GM23338 (cell line): ENCODE measurements around the gene GRM8.

Experiments used
- CREB1 ChIP-seq: fragments of 250-450 bp; sonication (Bioruptor Pico); IDR thresholded peaks from 2 replicates; pipeline ENCODE4 v1.5.0; 2020; ENCODE audit warnings: low read depth, mild to moderate bottlenecking, moderate library complexity
- ETS1 ChIP-seq: IDR thresholded peaks from 2 replicates; pipeline ENCODE4 v1.6.1; 2016; ENCODE audit warnings: antibody characterized with exemption
- EZH2 ChIP-seq: fragments of 200-600 bp; sonication (generic); IDR thresholded peaks from one replicate; pipeline ENCODE4 v1.8.0; 2017; ENCODE audit warnings: antibody characterized with exemption, mild to moderate bottlenecking, low read depth; ENCODE audit not compliant: unreplicated experiment
- EZH2phosphoT487 ChIP-seq: fragments of 200-600 bp; sonication (generic); IDR thresholded peaks from one replicate; pipeline ENCODE4 v1.8.1; 2018; ENCODE audit warnings: antibody characterized with exemption; ENCODE audit not compliant: unreplicated experiment
- JUNB ChIP-seq: IDR thresholded peaks from one replicate; pipeline ENCODE4 v1.6.1; 2016; ENCODE audit warnings: antibody characterized with exemption; ENCODE audit not compliant: unreplicated experiment
- NANOG ChIP-seq: IDR thresholded peaks from 2 replicates; pipeline ENCODE4 v1.6.1; 2016; ENCODE audit warnings: antibody characterized with exemption, borderline replicate concordance
- POLR2AphosphoS5 ChIP-seq: IDR thresholded peaks from 2 replicates; pipeline ENCODE4 v1.6.1; 2016; ENCODE audit warnings: antibody characterized with exemption, low read depth
- ZNF114 ChIP-seq: fragments of 250-450 bp; sonication (Bioruptor Pico); IDR thresholded peaks from 2 replicates; pipeline ENCODE4 v1.5.0; 2020; ENCODE audit warnings: mild to moderate bottlenecking, moderate library complexity
- ZNF331 ChIP-seq: fragments of 250-450 bp; sonication (Bioruptor Pico); IDR thresholded peaks from 2 replicates; pipeline ENCODE4 v1.5.0; 2020; ENCODE audit warnings: low read depth, mild to moderate bottlenecking, moderate library complexity
- TF ChIP-seq, protein P1 (sequence below), 2 experiments: fragments of 200-600 bp in 1 of 2; sonication (generic) in 1 of 2; conservative IDR thresholded peaks; 2 replicates each; pipeline versions ENCODE4 v1.5.1 to v1.6.1; 2016 to 2017; ENCODE audit warnings: antibody characterized with exemption in 2 of 2, low read depth in 2 of 2, mild to moderate bottlenecking in 2 of 2, moderate library complexity in 1 of 2
- TF ChIP-seq, protein P2 (sequence below): IDR thresholded peaks from one replicate; pipeline ENCODE4 v1.6.1; 2018; ENCODE audit warnings: antibody characterized with exemption; ENCODE audit not compliant: unreplicated experiment
- TF ChIP-seq, protein P3 (sequence below): fragments of 250-450 bp; sonication (Bioruptor Pico); IDR thresholded peaks from 2 replicates; pipeline ENCODE4 v1.5.0; 2020; ENCODE audit warnings: mild to moderate bottlenecking, moderate library complexity

DNA sequence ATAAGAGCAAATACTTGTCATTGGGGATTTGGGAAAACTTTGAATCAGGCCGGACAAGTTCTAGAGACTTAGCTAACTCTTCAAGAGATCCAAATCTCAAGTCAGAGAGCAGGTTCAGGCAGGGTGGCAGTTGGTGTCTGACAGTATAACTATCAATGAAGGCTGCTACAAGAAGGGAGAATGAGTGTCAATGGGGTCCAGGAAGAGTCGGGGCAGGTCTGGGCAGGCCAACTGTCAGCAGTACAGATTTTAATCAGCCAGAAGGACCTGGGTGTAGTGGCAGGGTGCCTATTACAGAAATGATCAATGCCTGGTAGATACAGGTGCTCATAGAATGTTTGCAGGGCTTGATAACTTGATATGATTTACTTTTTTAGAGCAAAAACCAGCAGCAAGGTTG, 751.1 kb downstream of the GRM8 start:
- TF ChIP-seq, protein P1, sequence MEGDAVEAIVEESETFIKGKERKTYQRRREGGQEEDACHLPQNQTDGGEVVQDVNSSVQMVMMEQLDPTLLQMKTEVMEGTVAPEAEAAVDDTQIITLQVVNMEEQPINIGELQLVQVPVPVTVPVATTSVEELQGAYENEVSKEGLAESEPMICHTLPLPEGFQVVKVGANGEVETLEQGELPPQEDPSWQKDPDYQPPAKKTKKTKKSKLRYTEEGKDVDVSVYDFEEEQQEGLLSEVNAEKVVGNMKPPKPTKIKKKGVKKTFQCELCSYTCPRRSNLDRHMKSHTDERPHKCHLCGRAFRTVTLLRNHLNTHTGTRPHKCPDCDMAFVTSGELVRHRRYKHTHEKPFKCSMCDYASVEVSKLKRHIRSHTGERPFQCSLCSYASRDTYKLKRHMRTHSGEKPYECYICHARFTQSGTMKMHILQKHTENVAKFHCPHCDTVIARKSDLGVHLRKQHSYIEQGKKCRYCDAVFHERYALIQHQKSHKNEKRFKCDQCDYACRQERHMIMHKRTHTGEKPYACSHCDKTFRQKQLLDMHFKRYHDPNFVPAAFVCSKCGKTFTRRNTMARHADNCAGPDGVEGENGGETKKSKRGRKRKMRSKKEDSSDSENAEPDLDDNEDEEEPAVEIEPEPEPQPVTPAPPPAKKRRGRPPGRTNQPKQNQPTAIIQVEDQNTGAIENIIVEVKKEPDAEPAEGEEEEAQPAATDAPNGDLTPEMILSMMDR (conservative IDR thresholded peaks at IDR 0.05; ENCODE audit: low read depth in 2 of 2) = no peak
- TF ChIP-seq JUNB (no peak), EZH2 (no peak), EZH2phosphoT487 (no peak), POLR2AphosphoS5 (no peak), ZNF331 (CRISPR knock-in tag) (no peak), ZNF114 (CRISPR knock-in tag) (no peak), CREB1 (CRISPR knock-in tag) (no peak), ETS1 (no peak), NANOG (no peak)
- TF ChIP-seq, protein P2, sequence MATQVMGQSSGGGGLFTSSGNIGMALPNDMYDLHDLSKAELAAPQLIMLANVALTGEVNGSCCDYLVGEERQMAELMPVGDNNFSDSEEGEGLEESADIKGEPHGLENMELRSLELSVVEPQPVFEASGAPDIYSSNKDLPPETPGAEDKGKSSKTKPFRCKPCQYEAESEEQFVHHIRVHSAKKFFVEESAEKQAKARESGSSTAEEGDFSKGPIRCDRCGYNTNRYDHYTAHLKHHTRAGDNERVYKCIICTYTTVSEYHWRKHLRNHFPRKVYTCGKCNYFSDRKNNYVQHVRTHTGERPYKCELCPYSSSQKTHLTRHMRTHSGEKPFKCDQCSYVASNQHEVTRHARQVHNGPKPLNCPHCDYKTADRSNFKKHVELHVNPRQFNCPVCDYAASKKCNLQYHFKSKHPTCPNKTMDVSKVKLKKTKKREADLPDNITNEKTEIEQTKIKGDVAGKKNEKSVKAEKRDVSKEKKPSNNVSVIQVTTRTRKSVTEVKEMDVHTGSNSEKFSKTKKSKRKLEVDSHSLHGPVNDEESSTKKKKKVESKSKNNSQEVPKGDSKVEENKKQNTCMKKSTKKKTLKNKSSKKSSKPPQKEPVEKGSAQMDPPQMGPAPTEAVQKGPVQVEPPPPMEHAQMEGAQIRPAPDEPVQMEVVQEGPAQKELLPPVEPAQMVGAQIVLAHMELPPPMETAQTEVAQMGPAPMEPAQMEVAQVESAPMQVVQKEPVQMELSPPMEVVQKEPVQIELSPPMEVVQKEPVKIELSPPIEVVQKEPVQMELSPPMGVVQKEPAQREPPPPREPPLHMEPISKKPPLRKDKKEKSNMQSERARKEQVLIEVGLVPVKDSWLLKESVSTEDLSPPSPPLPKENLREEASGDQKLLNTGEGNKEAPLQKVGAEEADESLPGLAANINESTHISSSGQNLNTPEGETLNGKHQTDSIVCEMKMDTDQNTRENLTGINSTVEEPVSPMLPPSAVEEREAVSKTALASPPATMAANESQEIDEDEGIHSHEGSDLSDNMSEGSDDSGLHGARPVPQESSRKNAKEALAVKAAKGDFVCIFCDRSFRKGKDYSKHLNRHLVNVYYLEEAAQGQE = no peak
- TF ChIP-seq, protein P3, sequence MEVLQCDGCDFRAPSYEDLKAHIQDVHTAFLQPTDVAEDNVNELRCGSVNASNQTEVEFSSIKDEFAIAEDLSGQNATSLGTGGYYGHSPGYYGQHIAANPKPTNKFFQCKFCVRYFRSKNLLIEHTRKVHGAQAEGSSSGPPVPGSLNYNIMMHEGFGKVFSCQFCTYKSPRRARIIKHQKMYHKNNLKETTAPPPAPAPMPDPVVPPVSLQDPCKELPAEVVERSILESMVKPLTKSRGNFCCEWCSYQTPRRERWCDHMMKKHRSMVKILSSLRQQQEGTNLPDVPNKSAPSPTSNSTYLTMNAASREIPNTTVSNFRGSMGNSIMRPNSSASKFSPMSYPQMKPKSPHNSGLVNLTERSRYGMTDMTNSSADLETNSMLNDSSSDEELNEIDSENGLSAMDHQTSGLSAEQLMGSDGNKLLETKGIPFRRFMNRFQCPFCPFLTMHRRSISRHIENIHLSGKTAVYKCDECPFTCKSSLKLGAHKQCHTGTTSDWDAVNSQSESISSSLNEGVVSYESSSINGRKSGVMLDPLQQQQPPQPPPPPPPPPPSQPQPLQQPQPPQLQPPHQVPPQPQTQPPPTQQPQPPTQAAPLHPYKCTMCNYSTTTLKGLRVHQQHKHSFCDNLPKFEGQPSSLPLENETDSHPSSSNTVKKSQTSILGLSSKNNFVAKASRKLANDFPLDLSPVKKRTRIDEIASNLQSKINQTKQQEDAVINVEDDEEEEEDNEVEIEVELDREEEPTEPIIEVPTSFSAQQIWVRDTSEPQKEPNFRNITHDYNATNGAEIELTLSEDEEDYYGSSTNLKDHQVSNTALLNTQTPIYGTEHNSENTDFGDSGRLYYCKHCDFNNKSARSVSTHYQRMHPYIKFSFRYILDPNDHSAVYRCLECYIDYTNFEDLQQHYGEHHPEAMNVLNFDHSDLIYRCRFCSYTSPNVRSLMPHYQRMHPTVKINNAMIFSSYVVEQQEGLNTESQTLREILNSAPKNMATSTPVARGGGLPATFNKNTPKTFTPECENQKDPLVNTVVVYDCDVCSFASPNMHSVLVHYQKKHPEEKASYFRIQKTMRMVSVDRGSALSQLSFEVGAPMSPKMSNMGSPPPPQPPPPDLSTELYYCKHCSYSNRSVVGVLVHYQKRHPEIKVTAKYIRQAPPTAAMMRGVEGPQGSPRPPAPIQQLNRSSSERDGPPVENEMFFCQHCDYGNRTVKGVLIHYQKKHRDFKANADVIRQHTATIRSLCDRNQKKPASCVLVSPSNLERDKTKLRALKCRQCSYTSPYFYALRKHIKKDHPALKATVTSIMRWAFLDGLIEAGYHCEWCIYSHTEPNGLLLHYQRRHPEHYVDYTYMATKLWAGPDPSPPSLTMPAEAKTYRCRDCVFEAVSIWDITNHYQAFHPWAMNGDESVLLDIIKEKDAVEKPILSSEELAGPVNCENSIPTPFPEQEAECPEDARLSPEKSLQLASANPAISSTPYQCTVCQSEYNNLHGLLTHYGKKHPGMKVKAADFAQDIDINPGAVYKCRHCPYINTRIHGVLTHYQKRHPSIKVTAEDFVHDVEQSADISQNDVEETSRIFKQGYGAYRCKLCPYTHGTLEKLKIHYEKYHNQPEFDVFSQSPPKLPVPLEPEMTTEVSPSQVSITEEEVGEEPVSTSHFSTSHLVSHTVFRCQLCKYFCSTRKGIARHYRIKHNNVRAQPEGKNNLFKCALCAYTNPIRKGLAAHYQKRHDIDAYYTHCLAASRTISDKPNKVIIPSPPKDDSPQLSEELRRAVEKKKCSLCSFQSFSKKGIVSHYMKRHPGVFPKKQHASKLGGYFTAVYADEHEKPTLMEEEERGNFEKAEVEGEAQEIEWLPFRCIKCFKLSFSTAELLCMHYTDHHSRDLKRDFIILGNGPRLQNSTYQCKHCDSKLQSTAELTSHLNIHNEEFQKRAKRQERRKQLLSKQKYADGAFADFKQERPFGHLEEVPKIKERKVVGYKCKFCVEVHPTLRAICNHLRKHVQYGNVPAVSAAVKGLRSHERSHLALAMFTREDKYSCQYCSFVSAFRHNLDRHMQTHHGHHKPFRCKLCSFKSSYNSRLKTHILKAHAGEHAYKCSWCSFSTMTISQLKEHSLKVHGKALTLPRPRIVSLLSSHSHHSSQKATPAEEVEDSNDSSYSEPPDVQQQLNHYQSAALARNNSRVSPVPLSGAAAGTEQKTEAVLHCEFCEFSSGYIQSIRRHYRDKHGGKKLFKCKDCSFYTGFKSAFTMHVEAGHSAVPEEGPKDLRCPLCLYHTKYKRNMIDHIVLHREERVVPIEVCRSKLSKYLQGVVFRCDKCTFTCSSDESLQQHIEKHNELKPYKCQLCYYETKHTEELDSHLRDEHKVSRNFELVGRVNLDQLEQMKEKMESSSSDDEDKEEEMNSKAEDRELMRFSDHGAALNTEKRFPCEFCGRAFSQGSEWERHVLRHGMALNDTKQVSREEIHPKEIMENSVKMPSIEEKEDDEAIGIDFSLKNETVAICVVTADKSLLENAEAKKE = no peak
